ENCODE results near the gene UBE2F. TPM values are rescaled to one million over a fixed set of nuclear protein-coding genes. Genes with fewer than 3 reads are reported as not detected.

The UBE2F gene
- total RNA-seq, 1 experiment from 2014 or later, result 62.1 TPM

DNA sequence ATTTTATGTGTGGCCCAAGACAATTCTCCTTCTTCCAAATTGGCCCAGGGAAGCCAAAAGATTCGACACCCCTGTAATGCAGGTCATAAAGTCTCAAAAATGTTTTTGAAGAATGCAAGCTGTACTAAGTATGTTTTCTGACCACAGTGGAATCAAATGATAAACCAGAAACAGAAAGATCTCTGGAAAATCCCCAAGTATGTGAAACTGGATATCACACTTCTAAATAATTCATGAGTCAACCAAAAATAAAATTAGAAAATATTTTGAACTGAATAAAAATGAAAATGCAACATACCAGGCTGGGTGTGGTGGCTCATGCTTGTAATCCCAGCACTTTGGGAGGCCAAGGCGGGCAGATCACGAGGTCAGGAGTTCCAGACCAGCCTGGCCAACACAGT lies 34.1 kb upstream of the UBE2F start:
- no CpG with 5 or more reads among the region's 3 CpGs for WGBS (ENCODE audit: extremely low coverage, insufficient read length, low lambda C conversion rate)
- Mint-ChIP-seq H3K9me3 (peaks cover 9 to 14% of the 10 kb centered on the region in 2 experiments; a peak in 4 of 5 replicates), H3K27me3 (ENCODE audit: low read depth) (peaks cover 4% of the 10 kb centered on the region), H3K27ac (no peak overlapping the region), H3K36me3 (ENCODE audit: insufficient read depth in 1 of 3, low read depth in 3 of 3) (peaks cover 0 to 6% (median 6%) of the 10 kb centered on the region in 3 experiments; a peak in 4 of 7 replicates), H3K4me3 (no peak overlapping the region), H3K4me1 (peaks cover 0 to 3% of the 10 kb centered on the region in 2 experiments; a peak in 1 of 4 replicates)
- Histone ChIP-seq H2AK5ac (ENCODE audit: insufficient read length, low read length) (no peak overlapping the region), H3K79me1 (ENCODE audit: insufficient read depth, low read depth, low read length, poor library complexity, severe bottlenecking) (no peaks in the 10 kb centered on the region), H4K20me1 (ENCODE audit: control insufficient read depth, insufficient read depth, insufficient read length) (no peaks in the 10 kb centered on the region), H2BK5ac (ENCODE audit: insufficient read length, low read length) (no peak overlapping the region), H4K5ac (ENCODE audit: insufficient read length, low read depth, low read length) (no peak overlapping the region), H3K4me1 (ENCODE audit: insufficient read depth, low read length) (no peaks in the 10 kb centered on the region), H3T11ph (ENCODE audit: low read length) (no peak overlapping the region), H3K4me2 (ENCODE audit: insufficient read depth, insufficient read length, low read length) (no peak overlapping the region), H4K8ac (replicated peaks; ENCODE audit: insufficient read length, low read depth, low read length) (no peak overlapping the region), H3K23me2 (ENCODE audit: insufficient read length, low read depth, low read length, poor library complexity, severe bottlenecking) (no peaks in the 10 kb centered on the region), H3K27ac (ENCODE audit: insufficient read length, low read depth, low read length) (no peak overlapping the region), H3K9ac (ENCODE audit: extremely low read depth, insufficient read length, low read length) (no peak overlapping the region), H3K56ac (ENCODE audit: insufficient read length, low read depth, low read length) (no peak overlapping the region), H2BK20ac (ENCODE audit: low read depth, low read length, poor library complexity, severe bottlenecking) (no peak overlapping the region), H2AFZ (ENCODE audit: low read length) (no peak overlapping the region), H4K91ac (ENCODE audit: insufficient read length, low read depth, low read length) (no peak overlapping the region), H2BK12ac (ENCODE audit: insufficient read length, low read depth, low read length) (no peak overlapping the region), H2BK15ac (ENCODE audit: low read depth, low read length) (no peak overlapping the region), H3K27me3 (ENCODE audit: insufficient read depth, low read length) (no peaks in the 10 kb centered on the region), H3K4ac (ENCODE audit: low read depth, low read length) (no peak overlapping the region), H3K9me3 (ENCODE audit: control insufficient read depth, low read depth, low read length) (no peaks in the 10 kb centered on the region), H3K14ac (ENCODE audit: insufficient read depth, low read length) (no peak overlapping the region), H2BK120ac (ENCODE audit: low read depth, low read length, poor library complexity, severe bottlenecking) (no peak overlapping the region), H3K23ac (ENCODE audit: insufficient read length, low read depth, low read length) (no peak overlapping the region), H3K18ac (ENCODE audit: insufficient read length, low read depth, low read length) (no peak overlapping the region), H3K79me2 (ENCODE audit: insufficient read depth, low read length) (no peaks in the 10 kb centered on the region)
- DNase-seq, result no peak
- TF ChIP-seq, protein P1, sequence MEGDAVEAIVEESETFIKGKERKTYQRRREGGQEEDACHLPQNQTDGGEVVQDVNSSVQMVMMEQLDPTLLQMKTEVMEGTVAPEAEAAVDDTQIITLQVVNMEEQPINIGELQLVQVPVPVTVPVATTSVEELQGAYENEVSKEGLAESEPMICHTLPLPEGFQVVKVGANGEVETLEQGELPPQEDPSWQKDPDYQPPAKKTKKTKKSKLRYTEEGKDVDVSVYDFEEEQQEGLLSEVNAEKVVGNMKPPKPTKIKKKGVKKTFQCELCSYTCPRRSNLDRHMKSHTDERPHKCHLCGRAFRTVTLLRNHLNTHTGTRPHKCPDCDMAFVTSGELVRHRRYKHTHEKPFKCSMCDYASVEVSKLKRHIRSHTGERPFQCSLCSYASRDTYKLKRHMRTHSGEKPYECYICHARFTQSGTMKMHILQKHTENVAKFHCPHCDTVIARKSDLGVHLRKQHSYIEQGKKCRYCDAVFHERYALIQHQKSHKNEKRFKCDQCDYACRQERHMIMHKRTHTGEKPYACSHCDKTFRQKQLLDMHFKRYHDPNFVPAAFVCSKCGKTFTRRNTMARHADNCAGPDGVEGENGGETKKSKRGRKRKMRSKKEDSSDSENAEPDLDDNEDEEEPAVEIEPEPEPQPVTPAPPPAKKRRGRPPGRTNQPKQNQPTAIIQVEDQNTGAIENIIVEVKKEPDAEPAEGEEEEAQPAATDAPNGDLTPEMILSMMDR (conservative IDR thresholded peaks at IDR 0.05), result no peak

All from H9 (cell line).